AG04449 (cell line): ENCODE measurements around the gene FEM1C.

Experiments used
- CTCF ChIA-PET: fragments of 350-600 bp; formaldehyde crosslinking; extraction: SDS; loops from one replicate; lab custom pipeline; 2021; ENCODE audit warnings: antibody characterized with exemption; lab: Yijun Ruan, JAX
- POLR2A ChIA-PET: fragments of 400-600, 350-600 bp; formaldehyde crosslinking; extraction: SDS; loops from one replicate; lab custom pipeline; 2020; ENCODE audit warnings: antibody characterized with exemption, inconsistent platforms; lab: Yijun Ruan, JAX
- DNase-seq: peaks from one replicate; pipeline ENCODE4 v3.0.0-alpha.2; 2010; ENCODE audit warnings: low read depth, low spot score
- H3K4me3 ChIP-seq: 2 replicates; pipeline ENCODE4 v1.5.1; 2011; ENCODE audit warnings: low read depth, mild to moderate bottlenecking, control low read depth, low read length
- CTCF ChIP-seq: IDR thresholded peaks from one replicate; pipeline ENCODE4 v1.5.1; 2011; ENCODE audit warnings: mild to moderate bottlenecking, moderate library complexity, low read length, control low read depth, inconsistent platforms; ENCODE audit not compliant: insufficient read depth; ENCODE audit errors: missing control alignments

The FEM1C gene

GRCh38 chr5:115568668-115569067 is 24.1 kb upstream of the FEM1C start:
- H3K4me3 ChIP-seq = no peak overlapping the region
- CTCF ChIA-PET = interaction anchor here (3.6 kb wide), 1 partner anchor 191 kb away, joined by 25 read pairs; no protein-coding TSS in a partner anchor
- no peak for DNase-seq
- TF ChIP-seq CTCF = no peak
- POLR2A ChIA-PET = no interaction called here

- no peak for DNase-seq
- H3K4me3 ChIP-seq = no peak overlapping the region
- TF ChIP-seq CTCF = no peak
- ChIA-PET POLR2A (no interaction called here), CTCF (no interaction called here)
These were observed 20.7 kb upstream of the FEM1C start for GRCh38 chr5:115565233-115565632.

GRCh38 chr5:115561176-115561575 is 16.6 kb upstream of the FEM1C start:
- ChIA-PET POLR2A (no interaction called here), CTCF (interaction anchor here (1.3 kb wide), 1 partner anchor 28 kb away, joined by 3 read pairs; no protein-coding TSS in a partner anchor)
- DNase-seq = no peak
- no peak overlapping the region for H3K4me3 ChIP-seq
- no peak for TF ChIP-seq CTCF

- H3K4me3 ChIP-seq = no peak overlapping the region
- no peak for TF ChIP-seq CTCF
- no peak for DNase-seq
- CTCF ChIA-PET = interaction anchor here (0.6 to 1.1 kb wide), 3 partner anchors 181 to 286 kb away, joined by 3 read pairs; no protein-coding TSS in a partner anchor
- POLR2A ChIA-PET = interaction anchor here (1.4 kb wide), 1 partner anchor 15 kb away, joined by 6 read pairs; the partner anchor contains the start of gene FEM1C
These were observed 14.9 kb upstream of the FEM1C start for GRCh38 chr5:115559524-115559923.

- ChIA-PET POLR2A (no interaction called here), CTCF (interaction anchor here (0.9 kb wide), 1 partner anchor 180 kb away, joined by 3 read pairs; no protein-coding TSS in a partner anchor)
- H3K4me3 ChIP-seq = no peak overlapping the region
- TF ChIP-seq CTCF = no peak
- DNase-seq = no peak
These were observed 13.9 kb upstream of the FEM1C start for GRCh38 chr5:115558388-115558956.

- no peak for DNase-seq
- CTCF ChIA-PET = no interaction called here
- H3K4me3 ChIP-seq = no peak overlapping the region
- TF ChIP-seq CTCF = no peak
- POLR2A ChIA-PET = no interaction called here
These were observed 13.3 kb upstream of the FEM1C start for GRCh38 chr5:115557667-115558387.
